Naive thymus-derived CD8-positive, alpha-beta T cell (primary cell): ENCODE data around the gene ASCC1. TPM values are rescaled to one million over a fixed set of nuclear protein-coding genes. Genes with fewer than 3 reads are reported as not detected.

Source experiments
- ATAC-seq, 2 donors: fragments of 150-1000 bp; cut with Tn5 transposase in 1 of 2; sonication (Bioruptor Pico), chemical (Tn5 transposase) in 1 of 2; 1 replicate in 1 of 2; 2 replicates in 1 of 2; pipeline ENCODE4 v1.10.0; 2021; ENCODE audit warnings: mild to moderate bottlenecking in 2 of 2, moderate library complexity in 2 of 2
- POLR2A ChIA-PET: fragments of 350-600 bp; sonication (Branson Sonifier 250); formaldehyde crosslinking; loops from one replicate; lab custom pipeline; 2021; ENCODE audit warnings: antibody characterized with exemption; lab: Charles Lee
- DNase-seq, 10 donors: peaks; one replicate each; pipeline versions ENCODE4 v3.0.0 to v3.0.0-alpha.2; 2020 to 2022
- H3K27ac Mint-ChIP-seq, 10 donors: one replicate each; pipeline ENCODE4 v1.8.0; 2020 to 2022; ENCODE audit warnings: mild to moderate bottlenecking in 10 of 10, mixed read lengths in 10 of 10, moderate library complexity in 4 of 10, inconsistent platforms in 1 of 10
- H3K27me3 Mint-ChIP-seq, 5 donors: one replicate each; pipeline ENCODE4 v1.8.0; 2021 to 2022; ENCODE audit warnings: mixed read lengths in 5 of 5
- H3K36me3 Mint-ChIP-seq, 3 donors: one replicate each; pipeline ENCODE4 v1.8.0; 2020 to 2022; ENCODE audit warnings: mixed read lengths in 3 of 3, mild to moderate bottlenecking in 2 of 3, inconsistent platforms in 1 of 3
- H3K4me1 Mint-ChIP-seq, 4 donors: one replicate each; pipeline ENCODE4 v1.8.0; 2021 to 2022; ENCODE audit warnings: mixed read lengths in 4 of 4
- H3K4me3 Mint-ChIP-seq, 10 donors: one replicate each; pipeline ENCODE4 v1.8.0; 2020 to 2022; ENCODE audit warnings: mild to moderate bottlenecking in 10 of 10, mixed read lengths in 10 of 10, moderate library complexity in 6 of 10, inconsistent platforms in 1 of 10
- H3K9me3 Mint-ChIP-seq, 9 donors: one replicate each; pipeline ENCODE4 v1.8.0; 2020 to 2022; ENCODE audit warnings: mixed read lengths in 9 of 9, mild to moderate bottlenecking in 3 of 9, inconsistent platforms in 1 of 9, moderate library complexity in 1 of 9
- polyA plus RNA-seq, 3 donors: library from polyadenylated mRNA; unstranded; fragments of 300-500 nt; fragmentation: Illumina TruSeq; gene quantifications; one replicate each; pipeline ENCODE4 v1.2.3, GENCODE V29; 2021
- total RNA-seq, 8 experiments: library from RNA in 2 of 8; stranded (reverse) in 2 of 8; gene quantifications; one replicate each; pipeline ENCODE4 v1.2.3 and lab custom pipeline; 2021 to 2026

Gene ASCC1
- total and polyA plus RNA-seq, 5 experiments from 2014 or later, result 21.2 to 44.4 (median 24.7) TPM

DNA sequence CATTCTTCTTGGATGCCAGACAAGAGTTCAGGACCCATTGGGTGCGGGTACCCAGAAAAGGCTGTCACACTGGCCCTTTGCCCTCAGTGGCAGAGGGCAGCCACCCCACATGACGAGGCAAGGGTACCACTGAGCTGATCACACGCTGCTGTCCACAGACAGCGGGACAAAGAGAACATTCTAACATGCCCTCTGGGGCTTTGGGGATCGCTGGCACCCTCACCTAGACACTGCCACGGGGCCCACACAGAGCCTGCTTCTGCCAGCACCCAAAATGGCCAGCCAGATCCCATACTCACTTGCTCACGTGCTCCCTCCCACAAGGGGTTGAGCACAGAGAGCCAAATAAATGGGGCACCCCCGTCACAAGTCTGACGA, 111.0 kb downstream of the ASCC1 start:
- H3K27ac Mint-ChIP-seq, result peak overlapping the region; percentile 77 to 95 (median 89)
- POLR2A ChIA-PET, result interaction anchor here (2.2 to 9.5 kb wide), 2 partner anchors 17 to 26 kb away, joined by 7 to 208 read pairs; partner anchors contain the start of gene SPOCK2
- peaks cover 57 to 94% (median 89%) of the 10 kb centered on the region in 4 donors for H3K4me1 Mint-ChIP-seq
- H3K36me3 Mint-ChIP-seq, result peaks cover 6 to 25% (median 11%) of the 10 kb centered on the region in 3 donors
- peak overlapping the region in 6 of 10 donors; percentile 11 to 73 (median 49) for H3K4me3 Mint-ChIP-seq
- ATAC-seq (no peak), DNase-seq (no peak)
- no peaks in the 10 kb centered on the region for H3K27me3 Mint-ChIP-seq
- no peaks in the 10 kb centered on the region for H3K9me3 Mint-ChIP-seq

DNA sequence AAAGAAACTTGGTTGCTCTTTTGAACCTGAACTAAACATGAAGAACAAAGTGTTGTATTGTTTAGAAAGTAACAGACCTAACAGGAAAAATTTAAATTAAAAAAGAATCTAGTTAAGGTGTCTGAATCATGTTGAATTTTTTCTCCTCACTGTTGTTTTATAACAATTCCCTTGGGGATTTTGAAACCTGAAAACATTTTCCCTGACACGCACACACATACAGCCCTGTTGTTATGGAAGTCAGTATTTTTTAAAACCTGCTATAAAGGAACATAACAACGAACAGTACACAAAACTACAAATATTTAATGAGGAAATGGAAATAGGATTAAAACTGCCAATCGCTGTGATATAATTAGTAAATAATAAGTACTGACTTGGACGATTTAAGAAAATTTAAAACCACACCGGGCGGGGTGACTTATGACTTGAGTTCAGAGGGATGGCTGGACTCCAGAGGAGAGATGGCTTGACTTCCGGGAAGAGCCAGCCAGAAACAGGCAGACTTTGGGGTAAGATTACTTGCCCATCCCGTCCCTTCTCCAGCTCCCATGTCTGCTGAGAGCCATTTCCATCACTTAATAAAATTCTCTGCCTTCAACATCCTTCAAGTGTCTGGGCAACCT, 111.5 kb downstream of the ASCC1 start:
- Mint-ChIP-seq H3K27me3 (no peaks in the 10 kb centered on the region), H3K4me1 (peaks cover 52 to 91% (median 84%) of the 10 kb centered on the region in 4 donors), H3K4me3 (peak overlapping the region in 5 of 10 donors; percentile 50 to 73 (median 57)), H3K27ac (peak overlapping the region; percentile 77 to 95 (median 89)), H3K36me3 (peaks cover 6 to 28% (median 11%) of the 10 kb centered on the region in 3 donors), H3K9me3 (no peaks in the 10 kb centered on the region)
- no peak for DNase-seq
- no peak for ATAC-seq
- POLR2A ChIA-PET, result interaction anchor here (0.8 to 9.5 kb wide), 4 partner anchors 11 to 26 kb away, joined by 3 to 208 read pairs (median 6); partner anchors contain the start of gene SPOCK2

- peak overlapping the region in 2 of 10 donors; percentile 38 to 59 for H3K27ac Mint-ChIP-seq
- POLR2A ChIA-PET, result interaction anchor here (0.6 to 1.8 kb wide), 4 partner anchors 9 to 116 kb away, joined by 3 to 13 read pairs (median 4); partner anchors contain the start of genes ANAPC16, ASCC1 and SPOCK2
- H3K4me3 Mint-ChIP-seq, result no peak overlapping the region
- H3K9me3 Mint-ChIP-seq, result no peaks in the 10 kb centered on the region
- ATAC-seq, result no peak
- peaks cover 6 to 62% (median 25%) of the 10 kb centered on the region in 3 donors for H3K36me3 Mint-ChIP-seq
- H3K27me3 Mint-ChIP-seq, result no peaks in the 10 kb centered on the region
- H3K4me1 Mint-ChIP-seq, result peaks cover 33 to 68% (median 54%) of the 10 kb centered on the region in 4 donors
- DNase-seq, result no peak
Measured at GRCh38 chr10:72099600-72099921, 116.5 kb downstream of the ASCC1 start.

GRCh38 chr10:72098836-72099599, 117.1 kb downstream of the ASCC1 start:
- Mint-ChIP-seq H3K27me3 (no peaks in the 10 kb centered on the region), H3K4me1 (peaks cover 31 to 64% (median 51%) of the 10 kb centered on the region in 4 donors), H3K9me3 (no peaks in the 10 kb centered on the region), H3K36me3 (peaks cover 6 to 63% (median 25%) of the 10 kb centered on the region in 3 donors), H3K4me3 (no peak overlapping the region), H3K27ac (peak overlapping the region in 3 of 10 donors; percentile 11 to 59 (median 38))
- POLR2A ChIA-PET, result interaction anchor here (1.5 to 1.8 kb wide), 3 partner anchors 10 to 117 kb away, joined by 4 to 13 read pairs (median 5); partner anchors contain the start of genes ANAPC16, ASCC1 and SPOCK2
- DNase-seq (no peak), ATAC-seq (no peak)

GRCh38 chr10:72098301-72098835, 117.7 kb downstream of the ASCC1 start:
- Mint-ChIP-seq H3K27ac (peak overlapping the region in 1 of 10 donors; percentile 59), H3K4me1 (peaks cover 25 to 57% (median 44%) of the 10 kb centered on the region in 4 donors), H3K27me3 (no peaks in the 10 kb centered on the region), H3K36me3 (peaks cover 6 to 60% (median 25%) of the 10 kb centered on the region in 3 donors), H3K9me3 (no peaks in the 10 kb centered on the region), H3K4me3 (no peak overlapping the region)
- POLR2A ChIA-PET, result interaction anchor here (1.7 to 1.8 kb wide), 2 partner anchors 10 kb away, joined by 5 to 13 read pairs; partner anchors contain the start of gene SPOCK2
- no peak for DNase-seq
- no peak for ATAC-seq

DNA sequence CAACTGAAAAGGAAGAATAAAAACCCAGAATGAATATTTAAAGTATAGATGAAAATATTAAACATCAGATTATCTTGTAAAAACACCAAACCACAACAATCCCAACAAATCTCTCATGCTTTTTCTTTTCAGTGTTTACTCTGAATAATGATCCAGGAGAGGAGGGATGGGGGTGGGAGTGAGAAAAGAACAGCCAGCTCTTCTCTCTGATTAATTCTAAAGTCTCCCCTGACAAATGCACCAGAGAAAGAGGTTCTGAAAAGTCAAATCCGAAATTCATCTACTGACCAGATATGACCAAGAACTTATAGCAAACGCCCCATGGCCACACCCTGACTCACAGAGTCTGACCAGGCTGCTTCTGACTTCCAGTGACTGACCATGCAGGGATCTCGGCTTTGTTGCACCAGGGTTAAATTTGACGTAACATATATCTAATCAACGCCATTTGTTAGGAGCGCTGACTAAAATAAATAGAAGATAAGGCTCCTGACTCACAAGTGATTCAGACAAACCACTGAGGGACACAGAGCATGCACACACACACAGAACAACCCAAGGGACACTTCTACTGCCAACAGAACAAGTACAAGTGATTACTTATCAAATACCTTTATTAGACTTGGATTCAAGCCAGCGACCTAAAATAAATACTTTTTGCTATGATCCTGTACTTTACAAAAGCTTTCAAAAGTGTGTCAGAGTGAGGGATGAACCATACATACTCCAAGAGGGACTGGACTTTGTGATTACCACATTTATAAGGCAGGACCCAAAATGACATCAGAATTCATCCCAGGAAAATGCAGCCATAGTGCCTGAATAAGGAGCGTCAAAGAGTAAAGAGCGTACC, 118.4 kb downstream of the ASCC1 start:
- POLR2A ChIA-PET, result interaction anchor here (1.3 kb wide), 1 partner anchor 15 kb away, joined by 4 read pairs; no protein-coding TSS in a partner anchor
- H3K4me3 Mint-ChIP-seq, result no peak overlapping the region
- H3K27ac Mint-ChIP-seq, result no peak overlapping the region
- DNase-seq, result no peak
- peaks cover 6 to 61% (median 25%) of the 10 kb centered on the region in 3 donors for H3K36me3 Mint-ChIP-seq
- no peak for ATAC-seq
- H3K9me3 Mint-ChIP-seq, result no peaks in the 10 kb centered on the region
- H3K4me1 Mint-ChIP-seq, result peaks cover 23 to 52% (median 40%) of the 10 kb centered on the region in 4 donors
- H3K27me3 Mint-ChIP-seq, result no peaks in the 10 kb centered on the region

- Mint-ChIP-seq H3K9me3 (no peaks in the 10 kb centered on the region), H3K4me3 (no peak overlapping the region), H3K27ac (peak overlapping the region in 4 of 10 donors; percentile 16 to 62 (median 39)), H3K27me3 (no peaks in the 10 kb centered on the region), H3K4me1 (peaks cover 15 to 41% (median 30%) of the 10 kb centered on the region in 4 donors), H3K36me3 (peaks cover under 1 to 57% (median 21%) of the 10 kb centered on the region in 3 donors)
- ATAC-seq (no peak), DNase-seq (no peak)
- POLR2A ChIA-PET, result interaction anchor here (1.3 kb wide), 1 partner anchor 14 kb away, joined by 4 read pairs; no protein-coding TSS in a partner anchor
Measured at GRCh38 chr10:72096115-72097000, 119.7 kb downstream of the ASCC1 start.

DNA sequence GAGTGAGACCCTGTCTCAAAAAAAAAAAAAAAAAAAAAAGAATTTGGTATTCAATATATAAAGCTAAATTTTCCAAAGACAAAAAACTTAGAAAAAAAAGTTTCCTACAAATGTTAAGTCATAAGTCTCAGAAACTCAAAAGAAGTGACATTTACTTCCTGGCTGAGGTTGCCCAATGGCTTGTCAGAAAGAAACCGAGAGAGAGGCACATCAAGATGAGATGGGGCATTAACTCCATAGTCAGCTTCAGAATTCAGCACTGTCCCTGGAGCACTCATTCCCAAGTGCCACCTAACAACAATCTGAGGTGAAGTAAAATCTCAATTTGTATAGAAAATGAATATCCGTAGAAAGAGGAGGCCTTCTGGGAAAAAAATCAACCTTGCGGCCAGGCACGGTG, 120.9 kb downstream of the ASCC1 start:
- no peak for ATAC-seq
- Mint-ChIP-seq H3K36me3 (peaks cover 0 to 45% (median 14%) of the 10 kb centered on the region in 3 donors), H3K4me1 (peaks cover 8 to 35% (median 27%) of the 10 kb centered on the region in 4 donors), H3K27ac (peak overlapping the region in 1 of 10 donors; percentile 35), H3K27me3 (no peaks in the 10 kb centered on the region), H3K9me3 (no peaks in the 10 kb centered on the region), H3K4me3 (no peak overlapping the region)
- DNase-seq, result no peak
- POLR2A ChIA-PET, result interaction anchor here (0.6 to 1.5 kb wide), 4 partner anchors 11 to 237 kb away, joined by 3 to 6 read pairs (median 4); no protein-coding TSS in a partner anchor

GRCh38 chr10:72094574-72094973, 121.5 kb downstream of the ASCC1 start:
- ATAC-seq (no peak), DNase-seq (no peak)
- POLR2A ChIA-PET, result interaction anchor here (0.5 to 1.5 kb wide), 4 partner anchors 12 to 60 kb away, joined by 3 to 6 read pairs (median 4); no protein-coding TSS in a partner anchor
- peak overlapping the region in 1 of 10 donors; percentile 15 for H3K27ac Mint-ChIP-seq
- H3K27me3 Mint-ChIP-seq, result no peaks in the 10 kb centered on the region
- no peak overlapping the region for H3K4me3 Mint-ChIP-seq
- H3K36me3 Mint-ChIP-seq, result peaks cover 0 to 41% (median 14%) of the 10 kb centered on the region in 3 donors
- H3K9me3 Mint-ChIP-seq, result no peaks in the 10 kb centered on the region
- H3K4me1 Mint-ChIP-seq, result peaks cover 13 to 40% (median 33%) of the 10 kb centered on the region in 4 donors

DNA sequence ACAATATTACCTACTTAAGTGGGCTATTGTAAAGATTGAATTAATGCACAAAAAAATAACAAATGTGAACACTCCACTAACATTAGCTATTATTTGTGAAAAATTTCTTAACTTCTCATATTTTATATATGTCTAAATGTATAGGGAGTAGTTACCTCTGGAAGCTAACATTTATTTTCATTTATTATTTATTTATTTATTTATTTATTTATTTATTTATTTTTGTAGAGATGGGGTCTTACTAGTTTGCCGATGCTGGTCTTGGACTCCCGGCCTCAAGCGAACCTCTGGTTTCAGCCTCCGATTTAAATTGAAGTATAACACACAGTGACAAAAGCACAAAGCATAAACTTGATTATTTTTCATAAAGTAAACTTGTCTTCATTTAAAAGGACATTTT, 122.6 kb downstream of the ASCC1 start:
- Mint-ChIP-seq H3K4me3 (no peak overlapping the region), H3K4me1 (peaks cover 17 to 41% (median 38%) of the 10 kb centered on the region in 4 donors), H3K27ac (peak overlapping the region in 1 of 10 donors; percentile 62), H3K9me3 (no peaks in the 10 kb centered on the region), H3K36me3 (peaks cover under 1 to 33% (median 14%) of the 10 kb centered on the region in 3 donors), H3K27me3 (no peaks in the 10 kb centered on the region)
- DNase-seq, result no peak
- no peak for ATAC-seq
- POLR2A ChIA-PET, result interaction anchor here (0.6 to 9.9 kb wide), 7 partner anchors 11 to 228 kb away, joined by 3 to 208 read pairs (median 5); no protein-coding TSS in a partner anchor
